Measurements from ENCODE around the gene CDH13. TPM values are rescaled to one million over a fixed set of nuclear protein-coding genes. Genes with fewer than 3 reads are reported as not detected.

Gene CDH13
- total RNA-seq, 1 donor, result 102 TPM

GRCh38 chr16:83574388-83574787 lies 947.6 kb downstream of the CDH13 start:
- H4K20me1 ChIP-seq (ENCODE audit: insufficient read depth, low read length), result no peaks in the 10 kb centered on the region
- H3K4me1 ChIP-seq (ENCODE audit: insufficient read depth, low read length), result no peaks in the 10 kb centered on the region
- no peaks in the 10 kb centered on the region for H3K27me3 ChIP-seq (ENCODE audit: insufficient read depth, low read length)
- TF ChIP-seq CTCF (IDR thresholded peaks at IDR 0.05; ENCODE audit: extremely low read depth, low read depth, low read length), result no peak
- DNase-seq (ENCODE audit: insufficient read length, low spot score, missing footprints), result no peak
- H3K36me3 ChIP-seq (ENCODE audit: insufficient read depth, low read length), result no peaks in the 10 kb centered on the region
- H3K4me2 ChIP-seq (ENCODE audit: insufficient read depth, low read length), result no peak overlapping the region
- no peaks in the 10 kb centered on the region for H3K9me3 ChIP-seq (ENCODE audit: low read depth, low read length)
- H3K27ac ChIP-seq (ENCODE audit: low read depth, low read length), result no peak overlapping the region
- H2AFZ ChIP-seq (ENCODE audit: low read length), result no peak overlapping the region
- no peaks in the 10 kb centered on the region for H3K79me2 ChIP-seq (ENCODE audit: insufficient read depth, low read length)
- H3K4me3 ChIP-seq (ENCODE audit: insufficient read depth, low read length), result no peak overlapping the region

GRCh38 chr16:83577078-83577745 lies 950.4 kb downstream of the CDH13 start:
- DNase-seq (ENCODE audit: insufficient read length, low spot score, missing footprints), result no peak
- no peak overlapping the region for H3K4me2 ChIP-seq (ENCODE audit: insufficient read depth, low read length)
- H3K79me2 ChIP-seq (ENCODE audit: insufficient read depth, low read length), result no peaks in the 10 kb centered on the region
- no peaks in the 10 kb centered on the region for H3K9me3 ChIP-seq (ENCODE audit: low read depth, low read length)
- no peaks in the 10 kb centered on the region for H3K36me3 ChIP-seq (ENCODE audit: insufficient read depth, low read length)
- no peak for TF ChIP-seq CTCF (IDR thresholded peaks at IDR 0.05; ENCODE audit: extremely low read depth, low read depth, low read length)
- no peak overlapping the region for H3K4me3 ChIP-seq (ENCODE audit: insufficient read depth, low read length)
- no peaks in the 10 kb centered on the region for H3K27me3 ChIP-seq (ENCODE audit: insufficient read depth, low read length)
- H4K20me1 ChIP-seq (ENCODE audit: insufficient read depth, low read length), result no peaks in the 10 kb centered on the region
- H3K27ac ChIP-seq (ENCODE audit: low read depth, low read length), result no peak overlapping the region
- peaks cover 2% of the 10 kb centered on the region for H3K4me1 ChIP-seq (ENCODE audit: insufficient read depth, low read length)
- no peak overlapping the region for H2AFZ ChIP-seq (ENCODE audit: low read length)

GRCh38 chr16:83578171-83578570 lies 951.4 kb downstream of the CDH13 start:
- H3K79me2 ChIP-seq (ENCODE audit: insufficient read depth, low read length), result no peaks in the 10 kb centered on the region
- peaks cover 2% of the 10 kb centered on the region for H3K4me1 ChIP-seq (ENCODE audit: insufficient read depth, low read length)
- no peak for TF ChIP-seq CTCF (IDR thresholded peaks at IDR 0.05; ENCODE audit: extremely low read depth, low read depth, low read length)
- no peak for DNase-seq (ENCODE audit: insufficient read length, low spot score, missing footprints)
- H3K36me3 ChIP-seq (ENCODE audit: insufficient read depth, low read length), result no peaks in the 10 kb centered on the region
- H3K4me3 ChIP-seq (ENCODE audit: insufficient read depth, low read length), result no peak overlapping the region
- no peak overlapping the region for H3K4me2 ChIP-seq (ENCODE audit: insufficient read depth, low read length)
- no peaks in the 10 kb centered on the region for H3K27me3 ChIP-seq (ENCODE audit: insufficient read depth, low read length)
- no peaks in the 10 kb centered on the region for H4K20me1 ChIP-seq (ENCODE audit: insufficient read depth, low read length)
- H2AFZ ChIP-seq (ENCODE audit: low read length), result no peak overlapping the region
- H3K9me3 ChIP-seq (ENCODE audit: low read depth, low read length), result no peaks in the 10 kb centered on the region
- H3K27ac ChIP-seq (ENCODE audit: low read depth, low read length), result no peak overlapping the region

- H3K4me2 ChIP-seq (ENCODE audit: insufficient read depth, low read length), result no peak overlapping the region
- H4K20me1 ChIP-seq (ENCODE audit: insufficient read depth, low read length), result no peaks in the 10 kb centered on the region
- no peaks in the 10 kb centered on the region for H3K9me3 ChIP-seq (ENCODE audit: low read depth, low read length)
- H3K36me3 ChIP-seq (ENCODE audit: insufficient read depth, low read length), result no peaks in the 10 kb centered on the region
- H3K27me3 ChIP-seq (ENCODE audit: insufficient read depth, low read length), result no peaks in the 10 kb centered on the region
- DNase-seq (ENCODE audit: insufficient read length, low spot score, missing footprints), result no peak
- H3K79me2 ChIP-seq (ENCODE audit: insufficient read depth, low read length), result no peaks in the 10 kb centered on the region
- H3K27ac ChIP-seq (ENCODE audit: low read depth, low read length), result no peak overlapping the region
- no peak for TF ChIP-seq CTCF (IDR thresholded peaks at IDR 0.05; ENCODE audit: extremely low read depth, low read depth, low read length)
- H3K4me3 ChIP-seq (ENCODE audit: insufficient read depth, low read length), result no peak overlapping the region
- H2AFZ ChIP-seq (ENCODE audit: low read length), result no peak overlapping the region
- peaks cover 2% of the 10 kb centered on the region for H3K4me1 ChIP-seq (ENCODE audit: insufficient read depth, low read length)
These were observed 952.3 kb downstream of the CDH13 start for GRCh38 chr16:83579027-83579426.
